Kidney epithelial cell (primary cell): ENCODE data around the gene LAMC2. TPM values are rescaled to one million over a fixed set of nuclear protein-coding genes. Genes with fewer than 3 reads are reported as not detected.
A peak's percentile ranks its signal among the peaks of the same experiment; 100 is the strongest.

Experiments used
- DNase-seq: peaks from one replicate; pipeline ENCODE4 v3.0.0-alpha.2; 2010; ENCODE audit warnings: low read depth
- H3K27me3 ChIP-seq: 2 replicates; pipeline ENCODE4 v1.6.0; 2011; ENCODE audit warnings: low read length; ENCODE audit not compliant: control insufficient read depth, insufficient read depth
- H3K36me3 ChIP-seq: 2 replicates; pipeline ENCODE4 v1.5.1; 2011; ENCODE audit warnings: low read length; ENCODE audit not compliant: control insufficient read depth, insufficient read depth
- H3K4me3 ChIP-seq: 2 replicates; pipeline ENCODE4 v1.5.1; 2011; ENCODE audit warnings: low read depth, mild to moderate bottlenecking, control low read depth, low read length
- total RNA-seq: library from RNA; depleted of rRNA; stranded (reverse); fragments of >200 nt; gene quantifications from 2 replicates; pipeline ENCODE4 v1.2.3, GENCODE V29; 2015
- TF ChIP-seq, protein P1 (sequence below): IDR thresholded peaks from 2 replicates; pipeline ENCODE4 v1.5.1; 2011; ENCODE audit warnings: mild to moderate bottlenecking, moderate library complexity, low read length, control low read depth, inconsistent platforms; ENCODE audit not compliant: insufficient read depth, poor library complexity, severe bottlenecking

Gene LAMC2
- total RNA-seq, 1 donor from 2014 or later, result 1,180 TPM

DNA sequence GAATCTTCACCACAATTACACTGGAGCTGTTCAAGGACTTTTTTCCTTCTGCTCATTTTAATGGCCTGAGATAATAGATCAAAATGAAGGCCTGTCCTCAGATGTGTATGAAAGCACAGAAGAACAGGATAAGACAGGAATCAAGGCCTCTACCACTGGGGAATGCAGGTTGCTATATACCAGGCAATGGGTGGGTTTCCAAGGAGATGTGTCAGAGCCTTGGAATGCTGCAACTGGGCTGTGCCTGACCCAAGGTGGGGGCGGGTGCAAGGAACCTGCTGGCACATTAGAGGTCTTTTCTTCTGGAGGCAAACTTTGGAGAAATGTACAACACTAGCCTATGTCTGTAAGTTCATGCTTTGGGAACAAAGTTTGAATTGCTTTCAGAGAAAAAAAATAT, 21.7 kb upstream of the LAMC2 start:
- Histone ChIP-seq H3K36me3 (no peaks in the 10 kb centered on the region), H3K4me3 (no peak overlapping the region), H3K27me3 (no peaks in the 10 kb centered on the region)
- TF ChIP-seq, protein P1, sequence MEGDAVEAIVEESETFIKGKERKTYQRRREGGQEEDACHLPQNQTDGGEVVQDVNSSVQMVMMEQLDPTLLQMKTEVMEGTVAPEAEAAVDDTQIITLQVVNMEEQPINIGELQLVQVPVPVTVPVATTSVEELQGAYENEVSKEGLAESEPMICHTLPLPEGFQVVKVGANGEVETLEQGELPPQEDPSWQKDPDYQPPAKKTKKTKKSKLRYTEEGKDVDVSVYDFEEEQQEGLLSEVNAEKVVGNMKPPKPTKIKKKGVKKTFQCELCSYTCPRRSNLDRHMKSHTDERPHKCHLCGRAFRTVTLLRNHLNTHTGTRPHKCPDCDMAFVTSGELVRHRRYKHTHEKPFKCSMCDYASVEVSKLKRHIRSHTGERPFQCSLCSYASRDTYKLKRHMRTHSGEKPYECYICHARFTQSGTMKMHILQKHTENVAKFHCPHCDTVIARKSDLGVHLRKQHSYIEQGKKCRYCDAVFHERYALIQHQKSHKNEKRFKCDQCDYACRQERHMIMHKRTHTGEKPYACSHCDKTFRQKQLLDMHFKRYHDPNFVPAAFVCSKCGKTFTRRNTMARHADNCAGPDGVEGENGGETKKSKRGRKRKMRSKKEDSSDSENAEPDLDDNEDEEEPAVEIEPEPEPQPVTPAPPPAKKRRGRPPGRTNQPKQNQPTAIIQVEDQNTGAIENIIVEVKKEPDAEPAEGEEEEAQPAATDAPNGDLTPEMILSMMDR, result no peak
- DNase-seq, result peak; percentile 91

DNA sequence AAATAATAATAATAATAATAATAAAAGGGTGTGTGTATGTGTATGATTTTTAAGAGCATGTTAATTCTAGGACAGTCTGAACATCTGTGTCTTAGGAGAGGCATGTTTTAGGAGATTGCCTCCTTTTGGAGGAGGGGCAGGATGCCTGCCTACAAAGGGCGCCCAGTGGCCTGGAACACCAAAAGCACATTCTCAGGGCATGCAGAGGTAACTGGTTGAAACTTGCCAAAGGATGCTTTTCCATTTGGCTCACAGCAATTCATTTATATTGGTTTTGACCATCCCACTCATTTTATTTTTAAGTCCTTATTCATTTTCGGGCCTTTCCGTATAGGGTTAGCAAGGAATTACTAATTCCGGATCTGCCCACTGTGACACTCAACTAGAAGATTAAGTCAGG, 21.1 kb upstream of the LAMC2 start:
- TF ChIP-seq, protein P1, result no peak
- no peaks in the 10 kb centered on the region for H3K27me3 ChIP-seq
- no peaks in the 10 kb centered on the region for H3K36me3 ChIP-seq
- peak; percentile 35 for DNase-seq
- H3K4me3 ChIP-seq, result no peak overlapping the region

DNA sequence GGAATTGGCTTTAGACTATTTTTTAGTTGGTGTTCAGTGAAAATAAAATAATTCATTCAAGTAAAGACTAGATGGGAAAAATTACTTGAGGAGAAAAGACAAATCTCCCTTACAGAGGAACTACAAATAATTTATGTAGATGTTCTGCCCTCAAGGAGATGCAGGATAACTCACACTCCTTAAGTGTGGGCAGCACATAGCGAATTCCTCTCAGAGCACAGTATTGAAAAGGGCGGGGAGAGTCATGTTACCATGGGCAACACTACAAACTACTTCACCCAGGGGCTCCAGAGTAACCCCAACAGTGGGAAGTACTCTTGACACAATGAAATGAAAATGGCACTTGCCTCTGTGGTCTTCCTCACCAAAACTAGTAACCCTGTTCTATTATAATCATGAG, 20.6 kb upstream of the LAMC2 start:
- no peaks in the 10 kb centered on the region for H3K36me3 ChIP-seq
- H3K4me3 ChIP-seq, result no peak overlapping the region
- H3K27me3 ChIP-seq, result no peaks in the 10 kb centered on the region
- DNase-seq, result no peak
- TF ChIP-seq, protein P1, result no peak

DNA sequence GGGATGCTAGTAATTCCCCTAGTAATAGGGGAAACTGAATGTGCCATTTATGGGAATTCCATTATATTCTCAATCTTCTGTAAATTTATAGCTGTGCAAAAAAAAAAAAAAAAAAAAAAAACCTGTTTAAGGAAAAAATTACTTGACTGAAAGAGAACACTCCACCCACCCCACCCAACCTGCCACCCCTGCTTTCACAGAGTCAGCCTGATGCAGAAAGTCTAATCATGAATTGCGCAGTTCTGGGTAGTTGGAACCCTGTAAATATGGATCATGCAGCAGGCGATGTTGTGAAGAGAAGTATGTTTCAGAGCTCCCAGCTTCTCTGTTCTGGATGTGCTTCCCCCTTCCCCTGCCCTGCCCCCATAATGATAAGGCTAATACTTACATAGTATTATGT, 19.6 kb upstream of the LAMC2 start:
- H3K27me3 ChIP-seq, result no peaks in the 10 kb centered on the region
- DNase-seq, result no peak
- H3K36me3 ChIP-seq, result no peaks in the 10 kb centered on the region
- TF ChIP-seq, protein P1, result no peak
- H3K4me3 ChIP-seq, result no peak overlapping the region

DNA sequence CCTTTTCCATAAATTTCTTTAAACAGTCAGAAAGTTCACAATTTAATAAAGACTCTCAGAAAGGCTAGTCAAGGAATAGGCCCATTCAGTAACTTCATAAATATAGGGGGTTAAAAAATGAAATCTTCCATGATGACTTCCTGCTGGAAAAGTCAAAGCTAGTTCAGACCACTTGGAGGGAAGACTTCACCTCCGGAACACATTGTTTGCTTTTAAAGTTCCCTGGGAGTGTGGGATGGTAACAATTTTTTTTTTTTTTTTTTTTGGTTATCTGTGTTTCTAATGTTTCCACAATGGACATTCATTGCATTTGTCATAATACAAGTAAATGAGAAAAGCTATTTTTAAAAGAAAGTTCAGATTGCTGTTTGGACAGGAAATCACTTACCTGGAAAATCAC, 18.4 kb upstream of the LAMC2 start:
- TF ChIP-seq, protein P1, result no peak
- Histone ChIP-seq H3K36me3 (no peaks in the 10 kb centered on the region), H3K27me3 (no peaks in the 10 kb centered on the region), H3K4me3 (no peak overlapping the region)
- no peak for DNase-seq

DNA sequence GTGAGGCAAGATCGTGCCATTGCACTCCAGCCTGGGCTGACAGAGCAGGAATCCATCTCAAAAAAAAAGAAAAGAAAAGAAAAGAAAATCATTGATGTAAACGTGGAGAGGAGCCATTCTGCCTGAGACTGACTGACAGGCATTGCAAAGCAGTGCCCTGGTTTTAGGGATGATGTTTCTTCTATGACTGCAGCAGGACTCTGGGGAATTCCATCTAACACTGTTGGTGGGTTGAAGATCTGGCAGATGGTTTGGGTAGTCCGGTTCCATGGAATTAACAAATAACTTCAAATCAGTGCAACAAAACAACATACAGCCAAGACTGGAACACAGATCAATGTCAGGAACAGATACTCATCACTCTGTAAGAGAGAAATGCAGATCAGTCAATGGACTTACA, 17.8 kb upstream of the LAMC2 start:
- Histone ChIP-seq H3K36me3 (no peaks in the 10 kb centered on the region), H3K4me3 (no peak overlapping the region), H3K27me3 (no peaks in the 10 kb centered on the region)
- no peak for DNase-seq
- TF ChIP-seq, protein P1, result no peak
